Subcutaneous abdominal adipose tissue (tissue), 5 donors: Measurements from ENCODE around the gene MLH1.

Source experiments
- H3K27ac ChIP-seq: one replicate; pipeline ENCODE4 v1.7.0; 2013; ENCODE audit warnings: low read depth, mild to moderate bottlenecking, inconsistent platforms, low read length, moderate library complexity
- H3K27me3 ChIP-seq, 5 donors: one replicate each; pipeline ENCODE4 v1.7.0; 2013; ENCODE audit warnings: low read length in 5 of 5, inconsistent platforms in 1 of 5; ENCODE audit not compliant: control insufficient read depth in 5 of 5, insufficient read depth in 4 of 5
- H3K36me3 ChIP-seq, 5 donors: one replicate each; pipeline ENCODE4 v1.7.0; 2013; ENCODE audit warnings: low read length in 5 of 5; ENCODE audit not compliant: control insufficient read depth in 5 of 5, insufficient read depth in 5 of 5
- H3K4me1 ChIP-seq, 5 donors: one replicate each; pipeline ENCODE4 v1.7.0; 2013; ENCODE audit warnings: low read length in 5 of 5, mild to moderate bottlenecking in 3 of 5, moderate library complexity in 1 of 5; ENCODE audit not compliant: control insufficient read depth in 5 of 5, insufficient read depth in 5 of 5
- H3K4me3 ChIP-seq, 5 donors: one replicate each; pipeline ENCODE4 v1.7.0; 2013; ENCODE audit warnings: low read length in 5 of 5, low read depth in 1 of 5
- H3K9ac ChIP-seq, 5 donors: one replicate each; pipeline ENCODE4 v1.7.0; 2013; ENCODE audit warnings: low read length in 5 of 5, mild to moderate bottlenecking in 4 of 5, moderate library complexity in 3 of 5
- H3K9me3 ChIP-seq, 5 donors: one replicate each; pipeline ENCODE4 v1.7.0; 2013; ENCODE audit warnings: low read length in 5 of 5; ENCODE audit not compliant: control insufficient read depth in 5 of 5
- donor health status: healthy.
- donor health status: healthy.
- donor health status: healthy.
- donor health status: healthy.
- donor health status: healthy.

Gene MLH1

GRCh38 chr3:37075955-37076354 lies 82.6 kb downstream of the MLH1 start:
- H3K9ac ChIP-seq = no peak overlapping the region
- no peaks in the 10 kb centered on the region for H3K27me3 ChIP-seq
- no peaks in the 10 kb centered on the region for H3K4me1 ChIP-seq
- H3K36me3 ChIP-seq = peaks cover 14 to 40% (median 28%) of the 10 kb centered on the region in 5 donors
- no peaks in the 10 kb centered on the region for H3K9me3 ChIP-seq
- H3K27ac ChIP-seq = no peak overlapping the region
- no peak overlapping the region for H3K4me3 ChIP-seq

- no peak overlapping the region for H3K4me3 ChIP-seq
- H3K9me3 ChIP-seq = no peaks in the 10 kb centered on the region
- peaks cover 8 to 36% (median 24%) of the 10 kb centered on the region in 5 donors for H3K36me3 ChIP-seq
- no peaks in the 10 kb centered on the region for H3K4me1 ChIP-seq
- H3K27ac ChIP-seq = no peak overlapping the region
- H3K27me3 ChIP-seq = no peaks in the 10 kb centered on the region
- H3K9ac ChIP-seq = no peak overlapping the region
Measured at GRCh38 chr3:37082317-37082716, 89.0 kb downstream of the MLH1 start.

- Histone ChIP-seq H3K4me1 (no peaks in the 10 kb centered on the region), H3K36me3 (peaks cover 21 to 50% (median 29%) of the 10 kb centered on the region in 5 donors), H3K9ac (no peak overlapping the region), H3K27ac (no peak overlapping the region), H3K4me3 (no peak overlapping the region), H3K9me3 (no peaks in the 10 kb centered on the region), H3K27me3 (no peaks in the 10 kb centered on the region)
Measured at GRCh38 chr3:37086918-37087317, 93.6 kb downstream of the MLH1 start.

GRCh38 chr3:37087870-37088269 lies 94.6 kb downstream of the MLH1 start:
- Histone ChIP-seq H3K36me3 (peaks cover 20 to 42% (median 25%) of the 10 kb centered on the region in 5 donors), H3K27ac (no peak overlapping the region), H3K9me3 (no peaks in the 10 kb centered on the region), H3K27me3 (no peaks in the 10 kb centered on the region), H3K9ac (no peak overlapping the region), H3K4me3 (no peak overlapping the region), H3K4me1 (no peaks in the 10 kb centered on the region)

- H3K9ac ChIP-seq = no peak overlapping the region
- no peak overlapping the region for H3K27ac ChIP-seq
- H3K4me3 ChIP-seq = no peak overlapping the region
- no peaks in the 10 kb centered on the region for H3K27me3 ChIP-seq
- H3K36me3 ChIP-seq = peaks cover 21 to 40% (median 28%) of the 10 kb centered on the region in 5 donors
- no peaks in the 10 kb centered on the region for H3K9me3 ChIP-seq
- H3K4me1 ChIP-seq = peaks cover 0 to 6% (median 0%) of the 10 kb centered on the region in 5 donors
Measured at GRCh38 chr3:37092484-37092883, 99.2 kb downstream of the MLH1 start.

- Histone ChIP-seq H3K27ac (no peak overlapping the region), H3K9me3 (no peaks in the 10 kb centered on the region), H3K9ac (no peak overlapping the region), H3K27me3 (no peaks in the 10 kb centered on the region), H3K4me3 (no peak overlapping the region), H3K4me1 (peaks cover 0 to 6% (median 0%) of the 10 kb centered on the region in 5 donors), H3K36me3 (peaks cover 19 to 35% (median 23%) of the 10 kb centered on the region in 5 donors)
Measured at GRCh38 chr3:37093481-37093880, 100.2 kb downstream of the MLH1 start.

- H3K27ac ChIP-seq = no peak overlapping the region
- H3K36me3 ChIP-seq = peaks cover 19 to 32% (median 22%) of the 10 kb centered on the region in 5 donors
Measured at GRCh38 chr3:37094636-37095035, 101.3 kb downstream of the MLH1 start.

GRCh38 chr3:37096288-37096687 lies 103.0 kb downstream of the MLH1 start:
- no peak overlapping the region for H3K4me3 ChIP-seq
- H3K9me3 ChIP-seq = no peaks in the 10 kb centered on the region
- H3K4me1 ChIP-seq = peaks cover 0 to 6% (median 0%) of the 10 kb centered on the region in 5 donors
- no peak overlapping the region for H3K9ac ChIP-seq
- peaks cover 7 to 20% (median 11%) of the 10 kb centered on the region in 5 donors for H3K36me3 ChIP-seq
- H3K27me3 ChIP-seq = no peaks in the 10 kb centered on the region
- no peak overlapping the region for H3K27ac ChIP-seq

More at GRCh38 chr3:37094636-37095035, 101.3 kb downstream of the MLH1 start:
- Histone ChIP-seq H3K4me1 (peaks cover 0 to 6% (median 0%) of the 10 kb centered on the region in 5 donors), H3K9me3 (no peaks in the 10 kb centered on the region), H3K9ac (no peak overlapping the region), H3K4me3 (no peak overlapping the region), H3K27me3 (no peaks in the 10 kb centered on the region)

GRCh38 chr3:37096975-37097374 lies 103.7 kb downstream of the MLH1 start:
- peaks cover 5 to 20% (median 10%) of the 10 kb centered on the region in 5 donors for H3K36me3 ChIP-seq
- peaks cover 0 to 6% (median 0%) of the 10 kb centered on the region in 5 donors for H3K4me1 ChIP-seq
- no peak overlapping the region for H3K27ac ChIP-seq
- no peak overlapping the region for H3K9ac ChIP-seq
- no peak overlapping the region for H3K4me3 ChIP-seq
- no peaks in the 10 kb centered on the region for H3K27me3 ChIP-seq
- H3K9me3 ChIP-seq = no peaks in the 10 kb centered on the region

- H3K27me3 ChIP-seq = no peaks in the 10 kb centered on the region
- peaks cover 0 to 6% (median 0%) of the 10 kb centered on the region in 5 donors for H3K4me1 ChIP-seq
- H3K9ac ChIP-seq = no peak overlapping the region
- peaks cover 0 to 15% (median 9%) of the 10 kb centered on the region in 5 donors for H3K36me3 ChIP-seq
- no peak overlapping the region for H3K4me3 ChIP-seq
- H3K9me3 ChIP-seq = no peaks in the 10 kb centered on the region
- H3K27ac ChIP-seq = no peak overlapping the region
Measured at GRCh38 chr3:37097776-37098175, 104.5 kb downstream of the MLH1 start.
